EH (cell line): Measurements from ENCODE around the gene NDUFA8.

Experiments
- DNase-seq: peaks from one replicate; pipeline ENCODE4 v3.0.0-alpha.2; 2015; ENCODE audit warnings: low read depth

Gene NDUFA8

GRCh38 chr9:122099271-122099869, 60.2 kb downstream of the NDUFA8 start:
- peak; percentile 78 for DNase-seq

- no peak for DNase-seq
Measured at GRCh38 chr9:122097679-122098315, 61.8 kb downstream of the NDUFA8 start.

- DNase-seq: no peak
Measured at GRCh38 chr9:122096620-122097415, 62.8 kb downstream of the NDUFA8 start.

- DNase-seq: peak; percentile 62
Measured at GRCh38 chr9:122095010-122095767, 64.4 kb downstream of the NDUFA8 start.
